ENCODE measurements around the gene RNF43. TPM values are rescaled to one million over a fixed set of nuclear protein-coding genes. Genes with fewer than 3 reads are reported as not detected.
"Not testable (repeated sequence)": the region's sequence is repeated elsewhere in the genome, so short reads cannot be mapped to it uniquely, and the experiment has no call there.

Gene RNF43
- total and polyA plus RNA-seq, 7 donors = 0.14 to 19.3 (median 3.4) TPM; not detected in 1

DNA sequence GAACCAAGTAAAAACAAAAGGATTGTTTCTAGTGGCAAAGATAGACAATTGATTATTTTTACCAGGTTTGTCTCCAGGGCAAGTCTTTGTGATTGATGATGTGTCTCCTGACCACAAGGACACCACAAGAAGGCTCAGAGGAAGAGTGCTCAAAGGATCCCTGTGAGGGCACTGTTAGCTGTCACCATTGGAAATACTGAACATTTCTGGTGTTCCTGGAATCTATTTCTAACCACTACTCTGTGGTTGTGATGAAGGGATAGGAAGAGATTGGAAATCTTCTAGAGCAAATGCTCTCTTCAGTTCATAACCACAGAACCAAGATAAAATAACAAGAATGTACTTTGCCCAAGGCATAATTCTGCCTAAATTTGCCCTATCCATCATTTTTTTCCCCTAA is 15.3 kb downstream of the RNF43 start:
- Histone ChIP-seq H3K27me3 (no peaks in the 10 kb centered on the region), H3K27ac (no peak overlapping the region), H3K36me3 (no peaks in the 10 kb centered on the region), H3K4me1 (no peaks in the 10 kb centered on the region), H3K9me3 (no peaks in the 10 kb centered on the region), H3K4me3 (no peak overlapping the region)
- DNase-seq = no peak
- TF ChIP-seq POLR2AphosphoS5 (IDR thresholded peaks at IDR 0.05) (no peak), POLR2A (IDR thresholded peaks at IDR 0.05) (no peak), EP300 (IDR thresholded peaks at IDR 0.05) (no peak)
- TF ChIP-seq, protein P1, sequence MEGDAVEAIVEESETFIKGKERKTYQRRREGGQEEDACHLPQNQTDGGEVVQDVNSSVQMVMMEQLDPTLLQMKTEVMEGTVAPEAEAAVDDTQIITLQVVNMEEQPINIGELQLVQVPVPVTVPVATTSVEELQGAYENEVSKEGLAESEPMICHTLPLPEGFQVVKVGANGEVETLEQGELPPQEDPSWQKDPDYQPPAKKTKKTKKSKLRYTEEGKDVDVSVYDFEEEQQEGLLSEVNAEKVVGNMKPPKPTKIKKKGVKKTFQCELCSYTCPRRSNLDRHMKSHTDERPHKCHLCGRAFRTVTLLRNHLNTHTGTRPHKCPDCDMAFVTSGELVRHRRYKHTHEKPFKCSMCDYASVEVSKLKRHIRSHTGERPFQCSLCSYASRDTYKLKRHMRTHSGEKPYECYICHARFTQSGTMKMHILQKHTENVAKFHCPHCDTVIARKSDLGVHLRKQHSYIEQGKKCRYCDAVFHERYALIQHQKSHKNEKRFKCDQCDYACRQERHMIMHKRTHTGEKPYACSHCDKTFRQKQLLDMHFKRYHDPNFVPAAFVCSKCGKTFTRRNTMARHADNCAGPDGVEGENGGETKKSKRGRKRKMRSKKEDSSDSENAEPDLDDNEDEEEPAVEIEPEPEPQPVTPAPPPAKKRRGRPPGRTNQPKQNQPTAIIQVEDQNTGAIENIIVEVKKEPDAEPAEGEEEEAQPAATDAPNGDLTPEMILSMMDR (IDR thresholded peaks at IDR 0.05) = no peak
- intact Hi-C loops (cut with DNase I) = no loop called here

DNA sequence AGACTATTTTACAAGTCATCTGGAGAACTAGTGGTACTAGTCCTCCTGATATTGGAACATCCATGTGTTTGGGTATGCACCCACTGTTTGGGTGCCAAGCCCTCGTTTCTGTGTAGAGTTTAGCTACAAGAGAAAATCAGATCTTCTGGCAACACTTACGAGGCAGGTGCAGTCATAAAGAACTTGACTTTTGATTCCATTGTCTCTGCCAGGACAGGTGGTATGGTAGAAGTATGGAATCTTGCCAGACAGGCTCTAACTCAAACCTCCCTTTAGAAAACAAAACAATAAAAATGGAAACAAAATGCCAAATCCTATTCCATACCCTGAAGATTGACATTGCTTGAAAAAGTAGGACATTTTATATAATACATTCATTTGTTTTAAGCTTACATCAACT is 16.0 kb downstream of the RNF43 start:
- Histone ChIP-seq H3K36me3 (no peaks in the 10 kb centered on the region), H3K9me3 (no peaks in the 10 kb centered on the region), H3K4me3 (no peak overlapping the region), H3K4me1 (no peaks in the 10 kb centered on the region), H3K27ac (no peak overlapping the region), H3K27me3 (no peaks in the 10 kb centered on the region)
- 11 to 61% methylated on average over 2 of the region's 2 CpGs for WGBS, 2 donors
- DNase-seq = no peak
- intact Hi-C loops (cut with DNase I) = no loop called here
- no peak for TF ChIP-seq POLR2A (IDR thresholded peaks at IDR 0.05)
- TF ChIP-seq POLR2AphosphoS5 (IDR thresholded peaks at IDR 0.05) = no peak
- TF ChIP-seq EP300 (IDR thresholded peaks at IDR 0.05) = no peak
- TF ChIP-seq, protein P1 (IDR thresholded peaks at IDR 0.05) = no peak

DNA sequence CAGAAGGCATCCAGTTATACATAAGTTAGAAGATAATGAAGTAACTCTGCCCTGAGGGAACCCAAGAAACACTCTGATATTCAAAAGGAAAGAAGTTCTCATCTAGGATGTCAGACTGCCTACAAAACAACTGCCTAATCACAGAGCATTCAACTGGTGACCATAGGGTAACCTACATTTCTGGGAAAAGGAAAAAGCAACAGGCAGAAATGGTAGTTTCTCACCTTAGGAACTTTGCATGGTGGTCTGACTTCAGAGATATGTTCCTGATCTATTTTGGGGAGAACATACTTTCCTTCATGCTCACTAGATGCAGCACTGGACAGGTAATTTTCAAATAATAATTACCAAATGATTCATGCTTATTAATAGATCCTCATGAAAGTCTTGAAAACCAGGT is 16.5 kb downstream of the RNF43 start:
- intact Hi-C loops (cut with DNase I) = no loop called here
- H3K36me3 ChIP-seq = no peaks in the 10 kb centered on the region
- TF ChIP-seq, protein P1 (IDR thresholded peaks at IDR 0.05) = no peak
- TF ChIP-seq POLR2AphosphoS5 (IDR thresholded peaks at IDR 0.05) (no peak), EP300 (IDR thresholded peaks at IDR 0.05) (no peak), POLR2A (IDR thresholded peaks at IDR 0.05) (no peak)

GRCh38 chr17:58399974-58400373 is 17.4 kb downstream of the RNF43 start:
- DNase-seq = no peak
- no peaks in the 10 kb centered on the region for H3K36me3 ChIP-seq
- no peaks in the 10 kb centered on the region for H3K9me3 ChIP-seq
- TF ChIP-seq, protein P1 (IDR thresholded peaks at IDR 0.05) = no peak
- TF ChIP-seq POLR2AphosphoS5 (IDR thresholded peaks at IDR 0.05) (no peak), POLR2A (IDR thresholded peaks at IDR 0.05) (no peak), EP300 (IDR thresholded peaks at IDR 0.05) (no peak)
- 42 to 80% methylated on average over 3 of the region's 3 CpGs for WGBS, 2 donors
- intact Hi-C loops (cut with DNase I) = no loop called here
- H3K4me3 ChIP-seq = no peak overlapping the region
- no peaks in the 10 kb centered on the region for H3K4me1 ChIP-seq
- no peak overlapping the region for H3K27ac ChIP-seq
- H3K27me3 ChIP-seq = no peaks in the 10 kb centered on the region

More for the DNA sequence above, 16.5 kb downstream of the RNF43 start:
- no peak for DNase-seq
- no peaks in the 10 kb centered on the region for H3K4me1 ChIP-seq
- no peaks in the 10 kb centered on the region for H3K27me3 ChIP-seq
- H3K27ac ChIP-seq = no peak overlapping the region
- no peaks in the 10 kb centered on the region for H3K9me3 ChIP-seq
- H3K4me3 ChIP-seq = no peak overlapping the region

DNA sequence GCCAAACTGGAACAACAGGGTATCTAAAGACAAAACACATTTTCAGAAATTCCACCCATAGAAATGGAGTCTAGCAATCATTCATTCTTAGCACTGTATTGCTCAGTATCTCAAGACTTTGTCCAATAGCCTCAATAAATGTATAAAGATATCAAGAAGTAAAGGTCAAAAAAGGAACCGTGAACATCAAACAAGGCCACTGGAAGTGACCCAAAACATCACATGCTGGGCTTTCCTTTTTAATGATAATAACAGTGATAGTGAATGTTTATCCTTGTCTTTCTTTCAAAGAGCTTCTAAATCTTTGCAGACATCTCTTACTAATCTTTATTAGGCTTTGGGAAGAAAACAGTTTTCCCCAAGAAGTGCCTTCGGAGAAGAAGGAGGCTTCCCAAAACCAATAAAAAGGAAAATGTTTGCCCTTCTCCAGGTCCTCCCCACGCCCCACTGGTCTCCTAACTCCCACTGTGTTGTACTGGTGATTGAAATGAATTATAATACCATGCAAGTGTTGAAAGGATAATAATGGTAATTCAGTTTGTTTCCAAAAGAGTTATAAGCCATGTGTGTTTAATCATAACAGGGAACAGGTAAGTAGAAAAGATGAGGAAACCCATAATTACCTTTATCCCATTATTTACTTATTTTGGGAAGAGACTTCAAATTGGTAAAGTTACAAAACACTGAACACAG is 18.6 kb downstream of the RNF43 start:
- no peak for DNase-seq
- WGBS, 2 donors = 14 to 49% methylated on average over 3 of the region's 3 CpGs
- intact Hi-C loops (cut with DNase I) = no loop called here
- TF ChIP-seq, protein P1 (IDR thresholded peaks at IDR 0.05) = no peak
- TF ChIP-seq POLR2AphosphoS5 (IDR thresholded peaks at IDR 0.05) (no peak), POLR2A (IDR thresholded peaks at IDR 0.05) (no peak), EP300 (IDR thresholded peaks at IDR 0.05) (no peak)
- no peaks in the 10 kb centered on the region for H3K27me3 ChIP-seq
- no peaks in the 10 kb centered on the region for H3K9me3 ChIP-seq
- no peak overlapping the region for H3K4me3 ChIP-seq
- H3K4me1 ChIP-seq = no peaks in the 10 kb centered on the region
- H3K36me3 ChIP-seq = no peaks in the 10 kb centered on the region
- no peak overlapping the region for H3K27ac ChIP-seq

- H3K27ac ChIP-seq; intact Hi-C loops (cut with DNase I); H3K27me3 ChIP-seq; DNase-seq; H3K4me3 ChIP-seq; H3K4me1 ChIP-seq; H3K9me3 ChIP-seq; H3K36me3 ChIP-seq: not testable (repeated sequence)
- 61 to 83% methylated on average over 5 of the region's 5 CpGs for WGBS, 2 donors
These were observed 19.9 kb downstream of the RNF43 start for GRCh38 chr17:58397421-58397820.

Data from sigmoid colon (tissue), 7 donors.